ENCODE results near the gene GRK5. TPM values are rescaled to one million over a fixed set of nuclear protein-coding genes. Genes with fewer than 3 reads are reported as not detected.

Gene GRK5
- total RNA-seq, 1 donor = 20.5 TPM

GRCh38 chr10:119439922-119440321 lies 232.6 kb downstream of the GRK5 start:
- no peak overlapping the region for H3K4me3 ChIP-seq (ENCODE audit: low read depth, low read length)
- DNase-seq (ENCODE audit: low read depth) = no peak
- TF ChIP-seq CTCF (IDR thresholded peaks at IDR 0.05; ENCODE audit: insufficient read depth, low read length) = no peak

GRCh38 chr10:119441151-119441821 lies 233.9 kb downstream of the GRK5 start:
- no peak for TF ChIP-seq CTCF (IDR thresholded peaks at IDR 0.05; ENCODE audit: insufficient read depth, low read length)
- peak; percentile 96 for DNase-seq (ENCODE audit: low read depth)
- H3K4me3 ChIP-seq (ENCODE audit: low read depth, low read length) = no peak overlapping the region

- H3K4me3 ChIP-seq (ENCODE audit: low read depth, low read length) = no peak overlapping the region
- TF ChIP-seq CTCF (IDR thresholded peaks at IDR 0.05; ENCODE audit: insufficient read depth, low read length) = no peak
- DNase-seq (ENCODE audit: low read depth) = no peak
These were observed 234.8 kb downstream of the GRK5 start for GRCh38 chr10:119441921-119442757.

GRCh38 chr10:119442758-119443060 lies 235.3 kb downstream of the GRK5 start:
- no peak overlapping the region for H3K4me3 ChIP-seq (ENCODE audit: low read depth, low read length)
- no peak for TF ChIP-seq CTCF (IDR thresholded peaks at IDR 0.05; ENCODE audit: insufficient read depth, low read length)
- DNase-seq (ENCODE audit: low read depth) = no peak

GRCh38 chr10:119443441-119443840 lies 236.1 kb downstream of the GRK5 start:
- TF ChIP-seq CTCF (IDR thresholded peaks at IDR 0.05; ENCODE audit: insufficient read depth, low read length) = no peak
- no peak for DNase-seq (ENCODE audit: low read depth)
- no peak overlapping the region for H3K4me3 ChIP-seq (ENCODE audit: low read depth, low read length)

- no peak overlapping the region for H3K4me3 ChIP-seq (ENCODE audit: low read depth, low read length)
- no peak for DNase-seq (ENCODE audit: low read depth)
- no peak for TF ChIP-seq CTCF (IDR thresholded peaks at IDR 0.05; ENCODE audit: insufficient read depth, low read length)
These were observed 236.7 kb downstream of the GRK5 start for GRCh38 chr10:119443970-119444660.

Data from fibroblast of the aortic adventitia (primary cell).